ENCODE measurements around the gene WNT2.

GRCh38 chr7:117230276-117231046 is 92.4 kb downstream of the WNT2 start:
- TF ChIP-seq POLR2AphosphoS5 (IDR thresholded peaks at IDR 0.05; ENCODE audit: borderline replicate concordance, low read depth, low read length) (no peak), EZH2 (IDR thresholded peaks at IDR 0.05) (no peak)
